ENCODE results near the gene LCN1.
"Not testable (repeated sequence)": the region's sequence is repeated elsewhere in the genome, so short reads cannot be mapped to it uniquely, and the experiment has no call there.

Gene LCN1

GRCh38 chr9:135522137-135522877 lies 1.1 kb downstream of the LCN1 start:
- no peak for DNase-seq (ENCODE audit: low read depth, low spot score)

DNA sequence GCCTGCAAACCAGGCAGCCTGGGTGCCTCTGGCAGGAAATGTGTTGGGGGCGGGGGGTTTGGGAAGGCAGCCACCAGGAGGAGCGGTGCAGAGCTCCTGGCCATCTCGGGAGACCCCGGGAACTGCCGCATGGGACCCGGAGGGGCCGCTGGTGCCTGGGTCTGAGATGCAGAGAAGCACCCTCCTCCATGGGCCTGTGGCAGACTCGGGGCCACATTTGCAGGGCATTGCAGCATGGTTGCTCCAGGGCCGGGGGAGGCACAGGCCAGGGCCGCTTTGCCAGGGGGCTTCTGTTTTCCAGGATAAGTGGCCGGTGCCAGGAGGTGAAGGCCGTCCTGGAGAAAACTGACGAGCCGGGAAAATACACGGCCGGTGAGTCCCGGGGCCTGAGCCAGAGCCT lies 1.7 kb downstream of the LCN1 start:
- no peak for DNase-seq (ENCODE audit: low read depth, low spot score)

GRCh38 chr9:135523521-135524129 lies 2.4 kb downstream of the LCN1 start:
- DNase-seq (ENCODE audit: low read depth, low spot score), result no peak

DNA sequence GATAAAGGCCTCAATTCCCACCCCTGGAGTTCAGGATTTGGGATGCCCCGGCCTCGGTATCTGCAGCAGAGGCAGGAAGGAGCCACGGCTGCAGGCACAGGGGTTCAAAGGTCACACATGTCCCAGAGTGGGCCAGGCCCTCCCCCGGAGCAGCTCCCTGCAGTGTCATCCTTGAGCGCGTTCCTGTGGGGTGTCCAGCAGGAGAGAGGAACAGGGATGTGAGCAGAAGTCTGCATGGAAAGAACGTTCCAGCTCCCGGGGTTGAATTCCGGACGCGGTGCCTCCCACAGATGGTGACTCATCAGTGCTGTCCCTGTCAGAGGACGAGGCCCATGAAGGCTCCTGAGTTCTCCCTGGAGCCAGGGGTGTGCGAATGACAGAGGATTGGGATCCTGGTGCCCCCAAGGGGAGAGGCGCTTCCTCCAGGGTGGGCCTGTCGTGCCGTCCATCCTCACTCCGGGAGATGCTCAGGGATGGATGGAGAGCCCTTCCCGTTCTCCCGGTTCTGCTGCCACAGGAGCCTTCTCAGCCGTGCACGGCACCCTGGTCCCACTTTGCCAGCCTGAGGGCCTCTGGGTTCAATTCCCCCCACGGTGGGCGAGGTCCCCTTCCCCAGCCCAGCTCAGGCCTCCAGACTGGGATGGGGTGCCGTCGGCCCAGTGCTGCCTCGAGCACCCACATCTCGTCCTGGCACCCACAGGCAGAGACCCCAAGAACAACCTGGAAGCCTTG lies 3.1 kb downstream of the LCN1 start:
- no peak for DNase-seq (ENCODE audit: low read depth, low spot score)

GRCh38 chr9:135525241-135526088 lies 4.2 kb downstream of the LCN1 start:
- no peak for DNase-seq (ENCODE audit: low read depth, low spot score)

- DNase-seq (ENCODE audit: low read depth, low spot score), result no peak
Observed at GRCh38 chr9:135526089-135526729, 5.0 kb downstream of the LCN1 start.

GRCh38 chr9:135526730-135527571 lies 5.7 kb downstream of the LCN1 start:
- DNase-seq (ENCODE audit: low read depth, low spot score), result no peak

DNA sequence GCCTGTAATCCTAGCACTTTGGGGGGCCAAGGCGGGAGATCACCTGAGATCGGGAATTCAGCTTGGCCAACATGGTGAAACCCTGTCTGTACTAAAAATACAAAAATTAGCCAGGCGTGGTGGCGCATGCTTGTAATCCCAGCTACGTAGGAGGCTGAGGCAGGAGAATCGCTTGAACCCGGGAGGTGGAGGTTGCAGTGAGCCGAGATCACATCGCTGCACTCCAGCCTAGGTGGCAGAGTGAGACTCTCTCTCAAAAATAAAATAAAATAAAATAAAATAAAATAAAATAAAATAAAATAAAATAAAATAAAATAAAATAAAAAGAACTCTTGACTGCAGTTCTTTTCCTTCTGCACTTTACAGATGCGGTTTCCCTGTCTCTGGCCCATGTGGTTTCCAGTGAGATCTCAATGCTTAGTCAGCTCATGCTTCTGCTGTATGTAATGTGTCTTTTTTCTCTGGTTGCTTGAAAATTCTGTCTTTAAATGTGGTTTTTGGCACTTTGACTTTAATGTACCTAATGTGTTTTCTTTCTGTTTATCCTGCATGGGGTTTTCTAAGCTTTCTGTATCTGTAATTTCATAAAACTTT lies 7.7 kb downstream of the LCN1 start:
- DNase-seq (ENCODE audit: low read depth, low spot score), result not testable (repeated sequence)

GRCh38 chr9:135530146-135530545 lies 8.9 kb downstream of the LCN1 start:
- no peak for DNase-seq (ENCODE audit: low read depth, low spot score)

DNA sequence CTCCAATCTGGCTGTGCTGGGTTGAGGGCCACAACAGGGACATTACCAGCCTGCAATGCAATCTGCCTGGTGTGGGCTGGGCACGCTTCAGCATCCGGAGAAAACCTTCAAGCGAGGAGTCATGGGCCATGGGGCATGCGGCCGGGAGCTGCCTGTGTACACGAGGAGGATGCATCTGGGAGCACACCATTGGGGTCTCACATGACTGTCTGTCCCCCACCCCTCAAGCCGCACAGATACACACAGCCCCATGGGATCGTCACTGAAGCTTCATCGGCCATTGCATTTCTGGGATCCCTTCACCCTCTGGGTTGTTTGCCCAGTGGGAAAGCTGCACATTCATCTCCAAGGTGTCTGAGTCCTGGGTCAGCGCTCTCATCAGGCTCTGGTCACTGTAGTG lies 9.9 kb downstream of the LCN1 start:
- no peak for DNase-seq (ENCODE audit: low read depth, low spot score)

DNA sequence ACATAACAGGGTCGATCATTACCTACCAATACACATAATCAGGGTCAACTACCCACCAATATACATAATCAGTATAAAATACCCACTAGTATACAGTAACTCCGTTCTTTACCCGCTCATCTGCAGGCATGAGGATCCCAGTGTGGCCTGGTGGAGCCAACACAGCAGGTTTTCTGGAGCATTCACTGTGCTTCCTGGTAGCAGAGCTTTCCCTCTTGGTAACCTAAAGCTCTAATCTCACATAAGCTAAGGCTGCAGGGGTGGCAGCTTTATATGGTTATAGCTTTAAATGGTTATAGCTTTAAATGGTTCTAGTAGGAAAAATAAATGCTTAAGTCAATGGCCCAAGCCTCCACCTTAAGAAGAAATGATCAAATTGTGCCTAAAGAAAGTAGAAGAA lies 11.9 kb downstream of the LCN1 start:
- no peak for DNase-seq (ENCODE audit: low read depth, low spot score)

- DNase-seq (ENCODE audit: low read depth, low spot score), result no peak
Observed at GRCh38 chr9:135533674-135534073, 12.4 kb downstream of the LCN1 start.

DNA sequence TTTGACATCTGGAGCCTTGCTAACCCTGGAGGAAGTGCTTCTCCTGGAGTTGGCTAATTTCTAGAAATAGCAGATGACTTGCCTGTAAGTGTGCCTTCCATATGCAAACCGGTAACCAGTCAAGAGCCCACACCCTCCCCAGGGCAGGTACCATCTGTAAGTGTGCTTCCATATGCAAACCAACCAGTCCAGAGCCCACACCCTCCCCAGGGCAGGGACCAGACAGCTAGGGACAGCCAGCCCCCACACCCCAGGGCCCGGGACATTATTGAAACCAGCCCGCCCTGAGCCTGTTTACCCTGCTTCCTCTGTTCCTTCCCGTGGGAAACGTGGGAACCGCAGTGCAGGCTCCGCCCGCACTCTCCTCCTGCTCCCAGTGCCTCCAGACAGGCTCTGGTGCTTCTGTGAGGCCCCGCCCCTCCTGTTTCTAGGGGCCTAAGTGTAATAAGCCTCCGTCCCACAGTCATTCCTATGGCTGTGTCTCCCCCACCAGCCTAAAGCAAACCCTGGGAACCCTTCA lies 13.0 kb downstream of the LCN1 start:
- DNase-seq (ENCODE audit: low read depth, low spot score), result not testable (repeated sequence)

DNA sequence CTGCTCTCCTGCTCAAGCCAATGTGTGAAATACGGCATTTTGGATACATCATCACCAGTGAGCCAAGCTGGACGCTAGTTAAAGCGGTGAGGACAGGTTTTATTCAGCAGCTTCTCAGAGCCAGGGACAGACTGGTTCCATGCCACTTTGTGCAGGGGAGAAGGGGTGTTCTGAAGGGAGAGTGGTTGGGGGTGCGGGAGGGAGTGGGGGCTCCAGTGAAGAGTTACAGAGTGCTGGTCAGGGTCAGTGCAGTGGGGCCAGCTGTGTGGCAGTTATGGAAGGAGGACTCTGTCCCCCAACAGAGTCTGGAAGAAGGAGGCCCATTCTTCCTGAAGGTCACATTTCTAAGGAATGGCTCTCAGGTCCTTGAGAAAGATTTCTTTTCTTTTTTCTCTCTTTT lies 13.6 kb downstream of the LCN1 start:
- not testable (repeated sequence) for DNase-seq (ENCODE audit: low read depth, low spot score)

GRCh38 chr9:135535631-135536030 lies 14.4 kb downstream of the LCN1 start:
- not testable (repeated sequence) for DNase-seq (ENCODE audit: low read depth, low spot score)

GRCh38 chr9:135536216-135536615 lies 15.0 kb downstream of the LCN1 start:
- no peak for DNase-seq (ENCODE audit: low read depth, low spot score)

- DNase-seq (ENCODE audit: low read depth, low spot score), result not testable (repeated sequence)
Observed at GRCh38 chr9:135543262-135543894, 22.1 kb downstream of the LCN1 start.

DNA sequence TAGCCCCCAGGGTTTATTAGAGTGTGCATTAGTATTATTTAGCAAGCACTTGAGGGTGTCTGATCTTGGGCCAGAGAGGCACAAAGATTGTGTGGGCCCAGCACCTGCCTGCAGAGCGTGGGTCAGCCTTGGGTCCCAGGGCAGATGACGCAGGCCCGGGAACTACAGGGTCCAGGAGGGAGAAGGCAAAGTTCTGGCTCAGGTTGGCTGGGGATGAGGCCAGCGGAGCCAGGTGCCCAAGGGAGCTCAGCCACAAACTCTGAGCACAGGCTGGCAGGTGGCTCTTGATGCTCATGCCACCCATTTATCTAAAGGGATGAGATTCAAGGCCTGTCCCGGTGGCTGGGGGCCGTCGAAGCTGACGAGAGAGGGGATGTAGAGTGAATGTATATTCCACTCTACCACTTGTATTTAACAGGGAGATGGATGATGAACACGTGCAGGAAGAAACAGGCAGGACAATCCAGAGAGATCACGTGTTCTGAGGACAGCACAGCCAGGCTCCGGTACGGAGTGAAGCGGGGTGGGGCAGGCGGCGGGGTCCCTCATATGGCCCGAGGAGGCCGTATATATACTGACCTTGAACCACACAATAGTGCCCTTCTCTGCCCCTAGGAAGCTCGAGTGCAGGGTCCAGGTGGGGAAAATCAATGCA lies 23.9 kb downstream of the LCN1 start:
- DNase-seq (ENCODE audit: low read depth, low spot score), result no peak

All from smooth muscle cell of the brain vasculature (primary cell).